ENCODE data around the gene PEMT.

- TF ChIP-seq ZNF785 (tag by site-specific recombination; IDR thresholded peaks at IDR 0.05): no peak
- TF ChIP-seq CTCF (tag by site-specific recombination; IDR thresholded peaks at IDR 0.05): no peak
- no peak for TF ChIP-seq ZNF114 (tag by site-specific recombination; IDR thresholded peaks at IDR 0.05)
- no peak for TF ChIP-seq REPIN1 (tag by site-specific recombination; IDR thresholded peaks at IDR 0.05; ENCODE audit: low read depth)
- TF ChIP-seq ZFP3 (tag by site-specific recombination; IDR thresholded peaks at IDR 0.05; ENCODE audit: low read depth): no peak
- TF ChIP-seq REST (tag by site-specific recombination; IDR thresholded peaks at IDR 0.05): no peak
- no peak for TF ChIP-seq ZNF37A (tag by site-specific recombination; IDR thresholded peaks at IDR 0.05)
These were observed 106.1 kb downstream of the PEMT start for GRCh38 chr17:17485420-17485819.

All from HEK293 (cell line).